ENCODE measurements around the gene INSIG2. TPM values are rescaled to one million over a fixed set of nuclear protein-coding genes. Genes with fewer than 3 reads are reported as not detected.

Gene INSIG2
- total and polyA plus RNA-seq, 2 of the 8 experiments (the other 6 are each of a cell fraction or from before 2014, with no cell fraction given), result 7.0 to 11.2 TPM

DNA sequence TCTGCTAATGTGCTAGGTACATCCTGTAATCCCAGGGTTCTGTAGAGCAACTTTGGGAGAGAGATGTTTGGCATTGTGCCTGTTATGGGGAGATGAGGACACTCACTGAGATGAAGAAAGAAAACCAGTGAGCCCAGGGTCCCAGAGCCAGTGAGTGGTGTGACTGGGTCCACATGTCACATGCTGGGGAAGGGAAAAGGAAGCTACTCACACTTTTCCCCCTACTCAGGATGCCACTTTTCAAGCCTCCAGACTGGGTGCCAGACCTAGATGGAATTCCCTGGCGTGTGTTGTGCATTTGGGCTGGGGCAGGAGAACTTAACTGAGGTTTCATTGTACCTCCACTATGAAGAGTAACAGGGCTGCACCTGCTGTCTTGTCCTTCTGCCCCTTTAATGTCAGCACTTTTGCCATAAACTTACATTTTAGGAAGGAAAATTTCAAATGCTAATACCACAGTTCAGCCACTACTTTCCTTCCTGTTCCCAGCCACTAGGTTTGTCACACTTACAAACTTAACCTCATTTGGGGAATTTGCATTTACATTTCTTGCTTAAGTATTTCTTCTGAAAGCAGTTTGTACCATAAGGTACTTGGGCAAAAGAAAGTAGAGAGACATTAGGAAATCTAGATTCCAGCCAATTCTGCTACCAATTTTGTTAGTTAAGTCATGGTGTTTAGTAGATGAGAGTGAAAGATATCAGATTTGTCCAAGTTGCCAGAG is 10.2 kb downstream of the INSIG2 start (continued):
- no peak for TF ChIP-seq FOSL1 (IDR thresholded peaks at IDR 0.05; ENCODE audit: insufficient read depth, low read depth, low read length)
